GM21786 (cell line): ENCODE measurements around the gene C1QTNF4.
"Not testable (repeated sequence)": the region's sequence is repeated elsewhere in the genome, so short reads cannot be mapped to it uniquely, and the experiment has no call there.

Source experiments
- ATAC-seq: cut with Tn5 transposase; IDR thresholded peaks from one replicate; pipeline ENCODE4 v1.9.1; 2021; ENCODE audit not compliant: unreplicated experiment

C1QTNF4 gene

DNA sequence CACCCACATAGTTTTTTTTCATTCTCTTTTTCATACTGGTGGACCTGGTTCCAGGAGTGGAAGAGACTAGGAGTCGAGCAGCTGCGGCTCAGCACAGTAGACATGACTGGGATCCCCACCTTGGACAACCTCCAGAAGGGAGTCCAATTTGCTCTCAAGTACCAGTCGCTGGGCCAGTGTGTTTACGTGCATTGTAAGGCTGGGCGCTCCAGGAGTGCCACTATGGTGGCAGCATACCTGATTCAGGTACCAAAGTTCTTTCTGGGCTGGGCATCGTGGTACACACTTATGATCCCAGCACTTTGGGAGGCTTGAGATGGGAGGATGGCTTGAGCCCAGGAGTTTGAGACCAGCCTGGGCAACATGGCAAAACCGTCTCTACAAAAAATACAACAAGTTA is 24.6 kb downstream of the C1QTNF4 start:
- no peak for ATAC-seq

DNA sequence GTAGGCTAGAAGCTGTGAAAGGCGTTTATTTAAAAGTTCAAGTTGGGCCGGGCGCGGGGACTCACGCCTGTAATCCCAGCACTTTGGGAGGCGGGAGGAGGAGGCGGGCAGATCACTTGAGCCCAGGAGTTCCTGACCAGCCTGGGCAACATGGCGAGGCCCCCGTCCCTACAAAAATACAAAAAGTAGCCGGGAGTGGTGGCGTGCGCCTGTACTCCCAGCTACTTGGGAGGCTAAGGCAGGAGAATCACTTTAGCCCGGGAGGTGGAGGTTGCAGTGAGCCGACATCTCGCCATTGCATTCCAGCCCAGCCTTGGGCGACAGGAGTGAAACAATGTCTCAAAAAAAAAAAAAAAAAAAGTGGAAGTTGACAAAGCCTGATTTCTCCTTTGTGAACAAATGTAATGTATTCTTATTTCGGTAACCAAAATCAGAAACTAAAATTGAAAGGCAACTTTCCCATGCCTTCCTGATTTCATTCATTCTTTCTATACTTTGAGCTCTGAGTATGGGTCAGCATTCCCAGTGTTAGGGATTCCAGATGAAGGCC is 28.0 kb downstream of the C1QTNF4 start:
- no peak for ATAC-seq

DNA sequence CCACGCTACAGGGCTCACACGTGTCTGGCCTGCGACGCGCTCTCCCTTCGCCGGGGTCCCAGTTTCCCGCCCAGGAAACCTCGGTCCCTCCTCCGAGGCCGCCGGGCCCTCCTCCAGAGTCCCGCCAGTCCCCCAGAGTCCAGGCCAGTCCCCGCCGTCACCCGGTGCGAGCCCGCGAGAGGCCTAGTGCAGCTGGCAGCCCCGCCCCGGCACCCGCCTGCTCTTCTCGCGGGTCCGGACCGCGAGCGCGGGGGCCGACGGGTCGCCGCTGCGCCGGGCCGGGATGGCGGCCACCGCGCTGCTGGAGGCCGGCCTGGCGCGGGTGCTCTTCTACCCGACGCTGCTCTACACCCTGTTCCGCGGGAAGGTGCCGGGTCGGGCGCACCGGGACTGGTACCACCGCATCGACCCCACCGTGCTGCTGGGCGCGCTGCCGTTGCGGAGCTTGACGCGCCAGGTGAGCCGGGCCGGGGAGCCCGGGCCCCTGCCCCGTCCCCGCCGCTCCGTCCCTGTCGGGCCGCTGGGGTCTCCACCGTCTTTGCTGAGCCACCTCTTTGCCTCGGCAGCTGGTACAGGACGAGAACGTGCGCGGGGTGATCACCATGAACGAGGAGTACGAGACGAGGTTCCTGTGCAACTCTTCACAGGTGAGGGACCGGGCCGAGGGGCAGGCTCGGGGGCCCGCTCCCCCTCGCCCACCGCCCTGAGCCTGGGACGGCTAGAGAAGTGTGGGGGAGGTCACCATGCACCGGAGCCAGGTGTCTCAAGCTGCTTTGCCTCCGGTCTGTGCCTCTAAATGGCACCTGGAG is 28.7 kb downstream of the C1QTNF4 start, which contains the start of gene PTPMT1:
TSS of gene PTPMT1 (plus strand) at position 260 of the 809 bp plus-strand sequence. CDS start at position 284, 24 bp downstream.
- ATAC-seq: peak; percentile 87

DNA sequence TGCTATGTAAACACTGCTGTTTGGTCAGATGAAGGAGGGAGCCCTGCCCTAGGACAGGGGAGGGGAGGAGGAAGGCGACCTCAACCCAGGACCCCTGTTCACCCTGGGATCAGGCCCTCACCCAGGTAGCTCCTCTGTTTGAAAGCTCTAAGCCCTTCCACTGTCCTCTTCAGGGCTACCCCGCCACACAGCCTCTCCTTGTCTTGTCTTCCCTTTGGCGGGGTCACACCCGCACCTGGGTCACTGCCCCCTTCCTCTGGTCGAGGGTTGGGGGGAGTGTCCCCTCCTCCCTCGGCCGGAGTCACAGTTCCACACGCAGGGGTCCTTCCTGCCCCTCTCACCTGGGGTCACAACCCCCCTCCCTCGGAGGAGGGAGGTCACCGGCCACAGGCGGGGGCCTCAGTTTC is 29.3 kb downstream of the C1QTNF4 start:
- peak; percentile 2 for ATAC-seq

DNA sequence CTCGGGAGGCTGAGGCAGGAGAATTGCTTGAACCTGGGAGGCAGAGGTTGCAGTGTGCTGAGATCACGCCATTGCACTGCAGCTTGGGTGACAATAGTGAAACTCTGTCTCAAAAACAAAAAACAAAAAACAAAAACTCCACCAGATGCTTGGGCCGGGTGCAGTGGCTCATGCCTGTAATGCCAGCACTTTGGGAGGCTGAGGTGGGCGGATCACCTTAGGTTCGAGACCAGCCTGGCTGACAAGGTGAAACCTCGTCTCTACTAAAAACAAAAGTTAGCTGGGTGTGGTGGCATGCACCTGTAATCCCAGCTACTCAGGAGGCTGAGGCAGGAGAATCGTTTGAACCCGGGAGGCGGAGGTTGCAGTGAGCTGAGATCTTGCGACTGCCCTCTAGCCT is 29.8 kb downstream of the C1QTNF4 start:
- ATAC-seq: not testable (repeated sequence)

DNA sequence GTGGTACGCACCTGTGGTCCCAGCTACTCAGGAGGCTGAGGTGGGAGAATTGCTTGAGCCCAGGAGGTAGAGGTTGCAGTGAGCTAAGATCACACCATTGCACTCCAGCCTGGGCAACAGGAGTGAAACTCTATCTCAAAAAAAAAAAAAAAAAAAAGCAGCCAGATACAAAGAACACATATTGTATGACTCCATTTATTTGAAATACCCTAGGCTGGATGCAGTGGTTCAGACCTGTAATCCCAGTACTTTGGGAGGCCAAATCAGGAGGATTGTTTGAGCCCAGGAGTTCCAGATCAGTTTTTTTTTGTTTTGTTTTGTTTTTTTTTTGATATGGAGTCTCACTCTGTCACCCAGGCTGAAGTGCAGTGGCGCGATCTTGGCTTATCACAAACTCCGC is 31.8 kb downstream of the C1QTNF4 start:
- not testable (repeated sequence) for ATAC-seq

DNA sequence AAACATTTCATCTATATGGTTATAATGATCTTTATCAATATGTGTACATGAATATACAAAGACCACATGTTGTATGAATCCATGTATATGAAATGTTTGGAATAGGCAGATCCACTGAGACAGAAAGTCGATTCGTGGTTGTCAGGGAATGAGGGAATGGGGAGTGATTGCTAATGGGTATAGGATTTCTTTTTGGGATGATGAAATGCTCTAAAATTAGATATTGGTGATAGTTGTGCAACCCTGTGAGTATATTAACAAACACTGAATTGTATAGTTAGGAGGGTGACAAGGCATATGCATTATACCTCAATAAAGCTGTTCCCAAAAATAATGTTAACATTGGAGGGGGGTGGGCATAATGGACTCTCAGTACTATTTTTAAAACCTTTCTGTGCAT is 33.8 kb downstream of the C1QTNF4 start:
- no peak for ATAC-seq

DNA sequence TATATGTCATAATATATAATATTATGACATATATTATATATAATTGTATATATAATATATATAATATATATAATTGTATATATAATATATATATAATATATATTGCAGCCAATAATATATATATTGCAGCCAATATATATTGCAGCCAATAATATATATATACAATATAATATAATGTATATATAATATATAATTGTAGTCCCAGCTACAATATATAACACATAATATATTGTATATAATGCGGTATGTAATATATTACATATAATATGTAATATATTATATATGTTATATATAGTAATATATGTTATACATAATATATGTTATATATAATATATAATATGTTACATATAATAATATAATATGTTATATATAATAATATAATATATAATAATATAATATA is 35.5 kb downstream of the C1QTNF4 start:
- ATAC-seq: no peak

DNA sequence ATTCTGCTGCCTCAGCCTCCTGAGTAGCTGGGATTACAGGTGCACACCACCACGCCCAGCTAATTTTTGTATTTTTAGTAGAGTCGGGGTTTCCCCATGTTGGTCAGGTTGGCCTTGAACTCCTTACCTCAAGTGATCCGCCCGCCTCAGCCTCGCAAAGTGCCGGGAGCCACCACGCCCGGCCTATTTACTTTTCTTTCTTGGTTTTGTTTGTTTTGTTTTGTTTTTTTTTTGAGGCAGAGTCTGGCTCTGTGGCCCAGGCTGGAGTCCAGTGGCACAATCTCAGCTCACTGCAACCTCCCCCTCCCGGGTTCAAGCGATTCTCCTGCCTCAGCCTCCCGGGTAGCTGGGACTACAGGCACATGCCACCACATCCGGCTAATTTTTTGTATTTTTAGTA is 37.2 kb downstream of the C1QTNF4 start:
- ATAC-seq: not testable (repeated sequence)

DNA sequence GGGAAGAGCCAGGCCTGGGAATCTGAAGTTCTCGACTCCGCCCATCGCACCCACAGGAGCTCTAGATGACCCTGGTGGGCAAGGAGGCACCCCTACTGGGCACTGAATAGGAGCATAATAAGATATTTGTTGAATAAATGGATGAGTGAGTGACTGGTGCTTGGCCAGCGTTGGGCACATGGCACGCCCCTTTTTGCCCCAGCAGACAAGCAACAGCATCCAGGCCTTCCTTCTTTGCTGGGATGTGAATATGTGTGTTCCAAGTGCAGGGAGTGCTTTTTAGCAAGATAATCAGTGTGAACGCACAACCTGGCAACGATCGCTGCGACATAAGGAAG is 40.8 kb downstream of the C1QTNF4 start:
- peak; percentile 23 for ATAC-seq

DNA sequence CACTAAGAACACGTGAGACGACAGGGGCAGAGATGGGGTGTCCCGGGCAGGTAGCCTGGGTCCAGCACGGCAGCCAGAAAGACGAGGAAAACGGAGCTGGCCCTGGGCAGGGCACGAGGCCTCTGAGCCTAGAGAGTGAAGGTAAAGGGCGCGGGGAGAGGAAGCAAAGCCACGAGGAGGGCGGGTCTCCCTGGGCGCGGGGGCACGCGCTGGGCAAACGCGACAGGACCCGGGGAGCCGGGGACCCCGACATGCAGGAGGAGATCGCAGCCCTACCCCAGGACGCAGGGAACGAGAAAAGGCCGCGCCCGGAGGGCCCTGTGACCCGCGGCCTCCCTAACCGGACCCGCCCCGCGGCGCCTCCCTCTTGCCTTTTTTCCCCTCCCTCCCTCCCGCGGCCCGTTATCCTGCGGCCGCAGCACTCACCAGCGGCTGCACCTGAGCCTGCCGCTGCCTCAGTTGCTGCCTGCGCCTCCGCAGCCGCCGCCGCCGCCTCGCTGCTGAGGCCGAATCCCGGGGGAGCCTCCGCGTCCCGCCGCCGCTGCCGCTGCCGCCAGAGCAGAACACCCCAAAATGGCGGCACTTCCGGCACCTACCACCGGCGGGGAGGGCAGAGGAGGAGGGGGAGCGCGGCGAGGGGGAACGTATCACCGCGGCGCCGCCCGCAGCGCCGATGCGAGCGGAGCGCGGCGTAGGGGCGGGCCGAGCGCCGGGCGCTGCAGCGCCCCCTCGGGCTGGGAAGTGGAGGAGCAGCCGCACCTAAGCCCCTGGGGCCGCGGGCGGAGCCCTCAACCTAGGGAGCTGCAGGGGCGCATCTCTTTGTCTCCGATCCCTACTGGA is 41.4 kb downstream of the C1QTNF4 start, which contains the start of gene CELF1:
TSS of gene CELF1 (minus strand) at position 567 of the 840 bp plus-strand sequence. CDS start 53,609 bp downstream, outside the sequence.
- ATAC-seq: peak; percentile 86

DNA sequence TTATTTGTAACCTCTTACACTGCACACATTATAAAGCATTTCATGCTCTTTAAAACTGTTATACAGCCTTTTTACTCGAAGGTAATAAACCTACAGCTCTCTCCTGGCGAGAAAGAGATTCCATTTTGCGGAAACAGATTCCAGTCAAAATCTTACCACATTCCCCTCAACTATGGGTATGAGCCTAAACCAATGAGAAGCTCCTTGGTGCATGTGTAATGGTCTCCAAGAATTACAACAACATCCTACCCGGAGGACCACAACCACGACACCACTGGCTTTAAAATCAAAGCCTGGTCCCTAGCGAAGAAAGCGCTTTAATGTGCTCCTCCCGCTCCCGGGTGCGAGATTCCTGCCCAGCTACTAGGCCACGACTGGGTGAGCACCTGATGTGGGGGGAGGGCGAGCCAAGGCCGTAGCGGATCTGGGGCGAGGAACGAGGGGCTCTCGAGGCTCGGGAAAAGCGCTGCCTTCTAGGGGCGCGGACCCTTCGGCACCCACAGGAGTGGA is 42.1 kb downstream of the C1QTNF4 start:
- ATAC-seq: no peak

DNA sequence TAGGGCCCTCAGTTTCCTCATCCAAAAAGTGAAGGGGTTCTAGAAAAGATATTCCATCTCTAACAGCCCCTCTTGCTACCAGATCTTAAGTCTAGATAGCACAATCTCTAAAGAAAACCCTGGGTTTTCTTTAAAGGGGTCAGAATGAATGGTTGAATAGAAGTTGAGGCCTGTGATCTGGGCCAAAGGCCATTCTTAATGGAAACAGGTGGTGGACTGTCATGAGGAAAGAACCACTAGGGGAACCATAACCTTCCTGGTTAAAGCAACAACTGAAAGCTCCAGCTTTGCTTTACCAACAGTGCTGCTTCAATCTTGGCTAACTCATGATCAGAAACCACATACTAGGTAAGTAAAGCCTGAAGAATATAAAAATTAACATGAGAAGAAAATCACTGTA is 43.1 kb downstream of the C1QTNF4 start:
- ATAC-seq: no peak

DNA sequence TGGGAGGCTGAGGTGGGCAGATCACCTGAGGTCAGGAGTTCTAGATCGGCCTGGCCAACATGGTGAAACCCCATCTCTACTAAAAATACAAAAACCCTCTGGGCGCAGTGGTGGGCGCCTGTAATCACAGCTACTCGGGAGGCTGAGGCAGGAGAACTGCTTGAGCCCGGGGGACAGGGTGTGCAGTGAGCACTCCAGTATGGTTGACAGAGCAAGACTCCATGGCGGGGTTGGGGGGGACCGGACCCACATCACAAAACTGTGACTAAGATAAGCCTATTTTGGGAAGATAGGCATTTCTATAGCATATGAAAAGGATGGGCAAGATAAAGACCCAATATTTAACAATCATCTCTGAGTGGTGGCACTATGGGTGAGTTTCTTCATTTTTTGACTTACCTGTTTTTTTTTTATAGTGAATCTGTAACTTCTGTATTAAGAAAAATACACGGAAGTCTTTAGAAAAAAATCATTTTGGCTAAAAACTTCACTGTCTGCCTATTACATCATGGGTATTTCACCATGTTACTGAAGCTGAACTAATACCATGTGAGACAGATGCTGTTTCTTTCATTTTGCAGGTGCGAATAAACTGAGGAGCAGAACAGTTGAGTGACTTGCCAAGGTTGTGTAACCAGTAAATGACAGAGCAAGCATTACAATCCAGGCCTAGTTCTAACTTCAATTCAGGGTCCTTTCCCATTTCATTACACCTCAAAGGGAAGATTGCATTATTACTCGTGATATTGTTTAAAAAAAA is 43.7 kb downstream of the C1QTNF4 start:
- no peak for ATAC-seq

DNA sequence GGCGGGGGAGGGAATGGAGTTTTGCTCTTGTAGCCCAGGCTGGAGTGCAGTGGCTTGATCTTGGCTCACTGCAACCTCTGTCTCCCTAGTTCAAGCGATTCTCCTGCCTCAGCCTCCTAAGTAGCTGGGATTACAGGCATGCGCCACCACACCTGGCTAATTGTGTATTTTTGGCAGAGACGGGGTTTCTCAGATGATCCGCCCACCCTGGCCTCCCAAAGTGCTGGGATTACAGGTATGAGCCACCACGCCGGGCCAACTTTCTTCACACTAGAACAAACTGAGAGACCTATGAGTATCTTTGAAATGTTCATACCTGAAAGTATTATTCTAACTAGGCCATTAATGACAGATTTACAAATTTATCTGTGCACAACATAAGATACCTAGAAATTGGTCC is 47.9 kb downstream of the C1QTNF4 start:
- ATAC-seq: not testable (repeated sequence)

DNA sequence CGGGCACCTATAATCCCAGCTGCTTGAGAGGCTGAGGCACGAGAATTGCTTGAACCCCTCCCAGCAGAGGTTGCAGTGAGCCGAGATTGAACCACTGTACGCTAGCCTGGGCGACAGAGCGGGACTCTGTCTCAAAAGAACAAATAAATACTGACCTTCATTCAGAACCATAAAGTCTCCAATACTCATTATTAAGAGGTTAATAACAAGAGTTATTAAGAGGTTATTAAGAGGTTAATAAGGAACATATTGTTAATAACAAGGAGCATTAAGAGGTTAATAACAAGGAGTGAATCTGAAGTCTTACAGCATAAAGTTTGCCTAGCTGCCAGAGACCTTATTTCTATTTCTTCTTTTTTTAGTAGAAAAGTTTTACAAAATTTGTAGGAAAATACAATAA is 48.9 kb downstream of the C1QTNF4 start:
- no peak for ATAC-seq

DNA sequence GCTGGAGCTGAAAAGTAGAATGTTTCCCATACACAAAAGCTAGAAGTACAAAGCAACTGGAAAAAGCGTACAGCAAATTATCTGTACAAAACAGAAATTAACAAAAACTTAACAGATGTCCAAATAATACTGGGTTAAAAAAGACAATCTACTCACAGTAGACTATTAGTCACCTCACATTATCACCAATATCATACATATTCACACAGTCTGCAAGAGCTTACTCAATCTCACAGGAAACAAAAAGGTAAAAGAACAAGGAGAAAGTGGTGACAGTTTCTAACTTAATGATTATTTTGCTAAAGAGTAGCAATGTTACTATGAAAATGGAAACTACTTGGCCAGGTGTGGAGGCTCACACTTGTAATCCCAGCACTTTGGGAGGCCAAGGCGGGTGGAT is 53.1 kb downstream of the C1QTNF4 start:
- no peak for ATAC-seq

DNA sequence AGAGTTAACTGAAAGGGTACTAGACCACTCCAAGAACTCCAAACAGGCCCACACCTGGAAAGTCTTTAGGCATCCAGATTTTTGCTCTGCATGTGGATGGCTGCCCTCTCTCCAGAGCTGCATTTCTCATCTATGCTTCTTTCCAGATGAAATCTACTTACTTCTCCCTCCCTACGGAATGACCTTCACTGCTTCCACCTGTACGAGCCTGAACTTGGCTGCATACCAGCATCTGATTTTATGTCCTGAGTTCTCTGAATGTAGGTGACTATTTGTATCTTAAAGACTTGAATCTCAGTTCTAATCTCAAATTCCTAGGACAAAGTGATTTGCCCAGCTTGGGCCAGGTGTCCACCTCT is 54.6 kb downstream of the C1QTNF4 start:
- no peak for ATAC-seq
